ENCODE data around the gene SCMH1.
"Not testable (repeated sequence)": the region's sequence is repeated elsewhere in the genome, so short reads cannot be mapped to it uniquely, and the experiment has no call there.

The SCMH1 gene

GRCh38 chr1:41217441-41217840, 24.7 kb downstream of the SCMH1 start:
- H4K20me1 ChIP-seq (ENCODE audit: control insufficient read depth, insufficient read depth, low read depth, low read length) = peaks cover 9% of the 10 kb centered on the region; the same call in 1 of the 2 replicates
- no peaks in the 10 kb centered on the region for H3F3A ChIP-seq (ENCODE audit: control insufficient read depth, insufficient read depth)
- H3K27ac ChIP-seq (ENCODE audit: low read depth, low read length) = no peak overlapping the region
- peaks cover 96% of the 10 kb centered on the region for H3K79me2 ChIP-seq (ENCODE audit: control insufficient read depth, low read length)
- H3K9me3 ChIP-seq (ENCODE audit: control insufficient read depth, insufficient read depth, low read length) = peaks cover 3% of the 10 kb centered on the region; the same call in 1 of the 2 replicates
- no peak overlapping the region for H3K4me2 ChIP-seq (ENCODE audit: low read length)
- no peaks in the 10 kb centered on the region for H3K27me3 ChIP-seq (ENCODE audit: control insufficient read depth, low read length)
- H3K9me2 ChIP-seq (replicated peaks; ENCODE audit: control insufficient read depth, low read length) = no peaks in the 10 kb centered on the region
- peaks cover 53% of the 10 kb centered on the region for H3K36me3 ChIP-seq (ENCODE audit: control insufficient read depth, low read length)
- TF ChIP-seq EZH2phosphoT487 (IDR thresholded peaks at IDR 0.05; ENCODE audit: borderline replicate concordance, low read length) = no peak
- TF ChIP-seq CTCF (IDR thresholded peaks at IDR 0.05; ENCODE audit: low read depth, low read length, poor library complexity, severe bottlenecking) = no peak
- H3K4me1 ChIP-seq (ENCODE audit: control insufficient read depth, low read length) = no peaks in the 10 kb centered on the region
- H3K4me3 ChIP-seq (ENCODE audit: low read length) = no peak overlapping the region

- Histone ChIP-seq H3K4me3 (ENCODE audit: low read length) (no peak overlapping the region), H3K79me2 (ENCODE audit: control insufficient read depth, low read length) (peaks cover 98% of the 10 kb centered on the region), H3K4me1 (ENCODE audit: control insufficient read depth, low read length) (peaks cover 9% of the 10 kb centered on the region), H3F3A (ENCODE audit: control insufficient read depth, insufficient read depth) (no peaks in the 10 kb centered on the region), H3K27ac (ENCODE audit: low read depth, low read length) (no peak overlapping the region), H3K4me2 (ENCODE audit: low read length) (no peak overlapping the region), H3K36me3 (ENCODE audit: control insufficient read depth, low read length) (peaks cover 54% of the 10 kb centered on the region), H3K27me3 (ENCODE audit: control insufficient read depth, low read length) (no peaks in the 10 kb centered on the region), H3K9me2 (replicated peaks; ENCODE audit: control insufficient read depth, low read length) (no peaks in the 10 kb centered on the region), H4K20me1 (ENCODE audit: control insufficient read depth, insufficient read depth, low read depth, low read length) (peaks cover 9% of the 10 kb centered on the region; the same call in 1 of the 2 replicates), H3K9me3 (ENCODE audit: control insufficient read depth, insufficient read depth, low read length) (no peaks in the 10 kb centered on the region)
- no peak for TF ChIP-seq CTCF (IDR thresholded peaks at IDR 0.05; ENCODE audit: low read depth, low read length, poor library complexity, severe bottlenecking)
- no peak for TF ChIP-seq EZH2phosphoT487 (IDR thresholded peaks at IDR 0.05; ENCODE audit: borderline replicate concordance, low read length)
Observed at GRCh38 chr1:41215623-41216022, 26.5 kb downstream of the SCMH1 start.

GRCh38 chr1:41213341-41213740, 28.8 kb downstream of the SCMH1 start:
- Histone ChIP-seq H3K79me2 (ENCODE audit: control insufficient read depth, low read length) (peaks cover 98% of the 10 kb centered on the region), H4K20me1 (ENCODE audit: control insufficient read depth, insufficient read depth, low read depth, low read length) (peaks cover 9% of the 10 kb centered on the region; the same call in 1 of the 2 replicates), H3K4me3 (ENCODE audit: low read length) (no peak overlapping the region), H3K4me1 (ENCODE audit: control insufficient read depth, low read length) (peaks cover 9% of the 10 kb centered on the region), H3K27me3 (ENCODE audit: control insufficient read depth, low read length) (no peaks in the 10 kb centered on the region), H3K27ac (ENCODE audit: low read depth, low read length) (no peak overlapping the region), H3K9me3 (ENCODE audit: control insufficient read depth, insufficient read depth, low read length) (no peaks in the 10 kb centered on the region), H3K9me2 (replicated peaks; ENCODE audit: control insufficient read depth, low read length) (no peaks in the 10 kb centered on the region), H3K36me3 (ENCODE audit: control insufficient read depth, low read length) (peaks cover 35% of the 10 kb centered on the region), H3K4me2 (ENCODE audit: low read length) (no peak overlapping the region), H3F3A (ENCODE audit: control insufficient read depth, insufficient read depth) (no peaks in the 10 kb centered on the region)
- TF ChIP-seq EZH2phosphoT487 (IDR thresholded peaks at IDR 0.05; ENCODE audit: borderline replicate concordance, low read length) = no peak

DNA sequence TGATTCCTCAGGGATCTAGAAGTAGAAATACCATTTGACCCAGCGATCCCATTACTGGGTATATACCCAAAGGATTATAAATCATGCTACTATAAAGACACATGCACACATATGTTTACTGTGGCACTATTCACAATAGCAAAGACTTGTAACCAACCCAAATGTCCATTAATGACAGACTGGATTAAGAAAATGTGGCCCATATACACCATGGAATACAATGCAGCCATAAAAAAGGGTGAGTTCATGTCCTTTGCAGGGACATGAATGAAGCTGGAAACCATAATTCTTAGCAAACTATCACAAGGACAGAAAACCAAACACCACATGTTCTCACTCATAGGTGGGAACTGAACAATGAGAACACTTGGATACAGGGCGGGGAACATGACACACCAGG, 30.5 kb downstream of the SCMH1 start:
- H3K4me3 ChIP-seq (ENCODE audit: low read length); H3K9me3 ChIP-seq (ENCODE audit: control insufficient read depth, insufficient read depth, low read length); H4K20me1 ChIP-seq (ENCODE audit: control insufficient read depth, insufficient read depth, low read depth, low read length); H3K4me1 ChIP-seq (ENCODE audit: control insufficient read depth, low read length); H3K4me2 ChIP-seq (ENCODE audit: low read length); H3K27ac ChIP-seq (ENCODE audit: low read depth, low read length); H3K9me2 ChIP-seq (replicated peaks; ENCODE audit: control insufficient read depth, low read length); H3K27me3 ChIP-seq (ENCODE audit: control insufficient read depth, low read length); H3F3A ChIP-seq (ENCODE audit: control insufficient read depth, insufficient read depth): not testable (repeated sequence)
- H3K36me3 ChIP-seq (ENCODE audit: control insufficient read depth, low read length) = peaks cover 33% of the 10 kb centered on the region
- H3K79me2 ChIP-seq (ENCODE audit: control insufficient read depth, low read length) = peaks cover 87% of the 10 kb centered on the region

DNA sequence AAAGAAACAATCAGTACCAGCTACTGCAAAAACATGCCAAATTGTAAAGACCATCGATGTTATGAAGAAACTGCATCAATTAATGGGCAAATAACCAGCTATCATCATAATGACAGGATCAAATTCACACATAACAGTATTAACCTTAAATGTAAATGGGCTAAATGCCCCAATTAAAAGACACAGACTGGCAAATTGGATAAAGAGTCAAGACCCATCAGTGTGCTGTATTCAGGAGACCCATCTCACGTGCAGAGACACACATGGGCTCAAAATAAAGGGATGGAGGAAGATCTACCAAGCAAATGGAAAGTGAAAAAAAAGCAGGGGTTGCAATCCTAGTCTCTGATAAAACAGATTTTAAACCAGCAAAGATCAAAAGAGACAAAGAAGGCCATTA, 35.1 kb downstream of the SCMH1 start:
- H3K4me3 ChIP-seq (ENCODE audit: low read length); H3K27ac ChIP-seq (ENCODE audit: low read depth, low read length); H3K27me3 ChIP-seq (ENCODE audit: control insufficient read depth, low read length); H3K9me3 ChIP-seq (ENCODE audit: control insufficient read depth, insufficient read depth, low read length); H3F3A ChIP-seq (ENCODE audit: control insufficient read depth, insufficient read depth); H4K20me1 ChIP-seq (ENCODE audit: control insufficient read depth, insufficient read depth, low read depth, low read length); H3K4me1 ChIP-seq (ENCODE audit: control insufficient read depth, low read length); H3K9me2 ChIP-seq (replicated peaks; ENCODE audit: control insufficient read depth, low read length); H3K4me2 ChIP-seq (ENCODE audit: low read length): not testable (repeated sequence)
- Histone ChIP-seq H3K79me2 (ENCODE audit: control insufficient read depth, low read length) (peaks cover 74% of the 10 kb centered on the region), H3K36me3 (ENCODE audit: control insufficient read depth, low read length) (peaks cover 17% of the 10 kb centered on the region)
